ENCODE data around the gene MCM8. TPM values are rescaled to one million over a fixed set of nuclear protein-coding genes. Genes with fewer than 3 reads are reported as not detected.

Gene MCM8
- polyA plus RNA-seq, 3 donors: 0.07 to 0.51 (median 0.18) TPM

GRCh38 chr20:5990946-5991345 is 40.5 kb downstream of the MCM8 start:
- Mint-ChIP-seq H3K9me3 (no peaks in the 10 kb centered on the region), H3K4me3 (no peak overlapping the region), H3K27ac (no peak overlapping the region), H3K27me3 (ENCODE audit: low read depth in 3 of 3) (no peaks in the 10 kb centered on the region), H3K36me3 (peaks cover 38 to 52% of the 10 kb centered on the region in 2 donors), H3K4me1 (no peaks in the 10 kb centered on the region)
- intact Hi-C loops (cut with micrococcal nuclease): no loop called here
- no peaks in the 10 kb centered on the region for H3K79me2 ChIP-seq (ENCODE audit: insufficient read depth, low read length)
- H3K4me3 ChIP-seq (replicated peaks in 1 of 3; ENCODE audit: low read depth in 2 of 3, low read length in 3 of 3): no peak overlapping the region
- H3K9me3 ChIP-seq (replicated peaks in 1 of 2; ENCODE audit: control insufficient read depth in 1 of 2, insufficient read depth in 1 of 2, low read length in 2 of 2): no peaks in the 10 kb centered on the region
- H3K4me2 ChIP-seq (replicated peaks; ENCODE audit: extremely low read depth, low read length, poor library complexity, severe bottlenecking): no peak overlapping the region
- no peak for DNase-seq
- no peaks in the 10 kb centered on the region for H3K4me1 ChIP-seq (ENCODE audit: control insufficient read depth in 1 of 2, insufficient read depth in 2 of 2, low read length in 2 of 2)
- H3K27ac ChIP-seq (ENCODE audit: low read depth in 1 of 2, low read length in 2 of 2): no peak overlapping the region
- no peak overlapping the region for H3K9ac ChIP-seq (ENCODE audit: insufficient read depth, low read length, poor library complexity, severe bottlenecking)
- TF ChIP-seq CTCF (IDR thresholded peaks at IDR 0.05): no peak
- H4K20me1 ChIP-seq (ENCODE audit: insufficient read depth, low read length): no peaks in the 10 kb centered on the region
- no peak overlapping the region for H2AFZ ChIP-seq (ENCODE audit: insufficient read depth, low read depth, low read length, poor library complexity, severe bottlenecking)
- WGBS (ENCODE audit: insufficient coverage): 96% methylated on average over 2 of the region's 3 CpGs
- H3K27me3 ChIP-seq (ENCODE audit: control insufficient read depth in 2 of 2, insufficient read depth in 2 of 2, low read length in 2 of 2): no peaks in the 10 kb centered on the region
- peaks cover 18 to 85% of the 10 kb centered on the region in 2 donors for H3K36me3 ChIP-seq (replicated peaks in 1 of 2; ENCODE audit: control insufficient read depth in 1 of 2, insufficient read depth in 2 of 2, low read length in 2 of 2)

- no CpG with 5 or more reads among the region's 2 CpGs for WGBS (ENCODE audit: insufficient coverage)
- H3K36me3 Mint-ChIP-seq: peaks cover 34 to 52% of the 10 kb centered on the region in 2 donors
- Histone ChIP-seq H4K20me1 (ENCODE audit: insufficient read depth, low read length) (no peaks in the 10 kb centered on the region), H3K4me3 (replicated peaks in 1 of 3; ENCODE audit: low read depth in 2 of 3, low read length in 3 of 3) (no peak overlapping the region), H3K9ac (ENCODE audit: insufficient read depth, low read length, poor library complexity, severe bottlenecking) (no peak overlapping the region), H3K4me1 (ENCODE audit: control insufficient read depth in 1 of 2, insufficient read depth in 2 of 2, low read length in 2 of 2) (no peaks in the 10 kb centered on the region), H3K36me3 (replicated peaks in 1 of 2; ENCODE audit: control insufficient read depth in 1 of 2, insufficient read depth in 2 of 2, low read length in 2 of 2) (peaks cover 17 to 76% of the 10 kb centered on the region in 2 donors), H3K9me3 (replicated peaks in 1 of 2; ENCODE audit: control insufficient read depth in 1 of 2, insufficient read depth in 1 of 2, low read length in 2 of 2) (no peaks in the 10 kb centered on the region), H3K79me2 (ENCODE audit: insufficient read depth, low read length) (no peaks in the 10 kb centered on the region), H3K4me2 (replicated peaks; ENCODE audit: extremely low read depth, low read length, poor library complexity, severe bottlenecking) (no peak overlapping the region), H3K27ac (ENCODE audit: low read depth in 1 of 2, low read length in 2 of 2) (no peak overlapping the region), H3K27me3 (ENCODE audit: control insufficient read depth in 2 of 2, insufficient read depth in 2 of 2, low read length in 2 of 2) (no peaks in the 10 kb centered on the region), H2AFZ (ENCODE audit: insufficient read depth, low read depth, low read length, poor library complexity, severe bottlenecking) (no peak overlapping the region)
- no peak for DNase-seq
- H3K27me3 Mint-ChIP-seq (ENCODE audit: low read depth in 3 of 3): no peaks in the 10 kb centered on the region
- TF ChIP-seq CTCF (IDR thresholded peaks at IDR 0.05): no peak
- H3K27ac Mint-ChIP-seq: no peak overlapping the region
- H3K4me1 Mint-ChIP-seq: peaks cover 3% of the 10 kb centered on the region
- H3K9me3 Mint-ChIP-seq: no peaks in the 10 kb centered on the region
- no peak overlapping the region for H3K4me3 Mint-ChIP-seq
- intact Hi-C loops (cut with micrococcal nuclease): no loop called here
Measured at GRCh38 chr20:5991623-5992441, 41.4 kb downstream of the MCM8 start.
